Gastrocnemius medialis (tissue), 4 donors: Measurements from ENCODE around the gene CCDC51.

Experiments used
- CTCF ChIP-seq, 5 experiments: fragments of 450-650 bp in 3 of 5; fragments of 200-600 bp in 2 of 5; sonication (generic) in 2 of 5; IDR thresholded peaks in 4 of 5; conservative IDR thresholded peaks in 1 of 5; 1 replicate in 4 of 5; 2 replicates in 1 of 5; pipeline ENCODE4 v1.5.1; 2016 to 2019; ENCODE audit warnings: antibody characterized with exemption in 5 of 5, mild to moderate bottlenecking in 3 of 5, moderate library complexity in 3 of 5
- POLR2A ChIP-seq, 2 donors: fragments of 450-650 bp; IDR thresholded peaks; one replicate each; pipeline ENCODE4 v1.6.1; 2017; ENCODE audit warnings: antibody characterized with exemption in 2 of 2, mild to moderate bottlenecking in 2 of 2, moderate library complexity in 2 of 2

GRCh38 chr3:48413611-48414010, 26.3 kb downstream of the CCDC51 start:
- no peak for TF ChIP-seq CTCF (IDR thresholded peaks at IDR 0.05 in 4 of 5, conservative IDR thresholded peaks at IDR 0.05 in 1 of 5)
- TF ChIP-seq POLR2A (IDR thresholded peaks at IDR 0.05): no peak
